GM19035 (cell line): ENCODE measurements around the gene AP1S3.

ENCODE experiments used
- ATAC-seq: cut with Tn5 transposase; IDR thresholded peaks from one replicate; pipeline ENCODE4 v1.9.1; 2021; ENCODE audit not compliant: unreplicated experiment

AP1S3 gene

DNA sequence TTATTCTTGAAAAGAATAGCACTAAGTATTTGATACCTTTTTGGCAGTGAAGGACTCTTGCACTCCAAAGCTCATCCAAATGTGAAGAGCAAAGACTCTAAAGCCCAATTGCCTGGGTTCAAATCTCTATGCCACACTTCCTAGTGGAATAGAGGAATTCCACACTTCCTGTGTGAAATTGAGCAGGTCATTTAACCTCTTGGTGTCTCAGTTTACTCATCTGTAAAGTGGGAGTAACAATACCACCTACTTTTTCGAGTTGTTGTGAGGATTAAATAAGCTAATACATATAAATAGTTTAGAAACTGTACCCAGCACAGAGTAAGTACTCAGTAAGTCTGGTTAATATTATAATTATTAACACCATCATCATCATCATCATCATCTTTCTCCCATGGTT, 72.6 kb downstream of the AP1S3 start:
- ATAC-seq = no peak

DNA sequence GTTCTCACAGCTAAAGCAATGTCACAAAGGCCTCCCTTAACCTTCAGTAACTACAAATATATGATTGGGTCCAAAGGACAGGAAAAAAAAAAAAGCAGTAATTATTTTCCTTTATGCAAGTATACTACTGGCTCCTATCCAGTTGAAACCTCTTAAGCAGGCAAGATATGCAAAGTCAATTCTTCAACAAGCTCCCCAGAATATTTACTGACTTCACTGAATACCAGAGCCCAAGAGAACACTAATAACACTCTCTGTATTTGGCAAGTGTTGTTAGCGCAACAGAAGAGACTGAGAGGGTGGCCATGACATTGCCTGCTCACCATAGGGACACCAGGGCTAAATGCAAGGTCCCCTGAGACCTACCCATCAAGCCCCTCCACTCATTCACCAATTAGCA, 74.5 kb downstream of the AP1S3 start:
- no peak for ATAC-seq

DNA sequence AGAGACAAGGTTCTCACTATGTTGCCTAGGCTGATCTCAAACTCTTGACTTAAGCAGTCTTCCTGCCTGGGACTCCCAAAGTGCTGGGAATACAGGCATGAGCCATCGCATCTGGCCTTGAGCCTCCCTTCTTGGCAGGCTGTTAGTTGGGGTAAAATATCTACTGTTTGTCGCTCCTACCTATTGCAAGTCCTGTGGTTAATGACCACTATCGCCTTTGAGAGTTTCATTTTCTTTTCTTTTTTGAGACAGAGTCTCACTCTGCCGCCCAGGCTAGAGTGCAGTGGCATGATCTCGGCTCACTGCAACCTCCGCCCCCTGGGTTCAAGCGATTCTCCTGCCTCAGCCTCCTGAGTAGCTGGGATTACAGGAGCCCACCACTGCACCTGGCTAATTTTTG, 75.6 kb downstream of the AP1S3 start:
- ATAC-seq = peak; percentile 76

DNA sequence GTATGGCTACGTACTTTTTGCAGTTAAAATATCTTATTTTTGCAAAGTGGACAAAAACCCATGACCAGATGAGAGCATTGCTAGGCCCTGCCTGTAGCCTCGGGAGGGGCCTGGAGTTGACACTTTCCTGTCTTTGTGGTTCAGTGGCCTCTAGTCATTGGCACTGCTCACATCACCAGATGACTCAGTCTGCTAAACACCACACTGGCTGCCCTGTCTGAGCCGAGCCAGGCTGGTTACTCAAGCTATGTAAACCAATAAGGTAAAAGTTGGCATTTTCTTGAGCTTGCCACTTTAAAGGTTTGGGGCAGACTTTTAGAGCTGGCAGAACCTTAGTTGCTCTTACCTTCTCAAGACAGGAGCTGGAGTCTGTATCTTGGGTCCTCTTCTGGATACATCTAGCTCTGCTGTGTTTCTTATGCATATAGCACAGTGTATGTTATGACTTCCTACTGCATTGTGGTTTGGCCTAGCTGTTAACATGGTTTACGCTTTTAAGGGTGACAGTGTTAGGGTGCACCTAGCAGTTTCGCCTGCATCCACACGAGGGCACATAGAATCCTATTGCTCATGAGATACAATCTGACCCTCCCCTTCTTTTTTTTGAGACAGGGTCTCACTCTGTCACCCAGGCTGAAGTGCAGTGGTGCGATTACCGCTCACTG, 76.4 kb downstream of the AP1S3 start:
- ATAC-seq = peak; percentile 81

DNA sequence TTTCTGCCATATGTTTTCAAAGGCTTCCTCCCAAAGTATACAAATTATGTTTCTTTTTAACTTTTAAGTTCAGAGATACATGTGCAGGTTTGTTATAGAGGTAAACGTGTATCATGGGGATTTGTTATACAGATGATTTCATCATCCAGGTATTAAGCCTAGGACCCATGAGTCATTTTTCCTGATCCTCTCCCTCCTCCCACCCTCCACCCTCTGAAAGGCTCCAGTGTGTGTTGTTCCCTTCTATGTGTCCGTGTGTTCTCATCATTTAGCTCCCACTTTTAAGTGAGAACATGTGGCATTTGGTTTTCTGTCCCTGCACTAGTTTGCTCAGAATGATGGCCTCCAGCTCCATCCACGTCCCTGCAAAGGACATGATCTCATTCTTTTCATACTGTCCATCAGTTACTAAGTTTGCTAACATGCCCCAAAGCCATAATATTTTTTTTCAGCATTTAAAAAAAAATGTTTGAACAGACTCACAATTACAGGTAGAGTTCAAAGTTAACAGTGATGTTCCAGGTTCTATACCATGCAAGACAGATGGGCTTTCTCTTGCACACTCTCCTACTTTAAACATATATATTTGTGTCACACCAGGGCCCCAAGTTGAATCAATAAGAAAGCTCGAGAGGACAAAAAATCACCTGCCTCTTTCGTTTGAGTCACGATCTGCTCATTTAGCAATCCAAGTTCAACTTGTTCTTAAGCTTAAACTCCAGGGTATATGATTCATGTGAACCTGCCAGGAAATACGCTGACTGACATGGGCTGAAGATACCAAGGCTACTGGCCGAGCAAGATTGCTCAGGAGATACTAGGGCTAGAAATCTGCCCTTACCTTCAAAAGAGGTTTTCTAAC, 77.6 kb downstream of the AP1S3 start:
- no peak for ATAC-seq

DNA sequence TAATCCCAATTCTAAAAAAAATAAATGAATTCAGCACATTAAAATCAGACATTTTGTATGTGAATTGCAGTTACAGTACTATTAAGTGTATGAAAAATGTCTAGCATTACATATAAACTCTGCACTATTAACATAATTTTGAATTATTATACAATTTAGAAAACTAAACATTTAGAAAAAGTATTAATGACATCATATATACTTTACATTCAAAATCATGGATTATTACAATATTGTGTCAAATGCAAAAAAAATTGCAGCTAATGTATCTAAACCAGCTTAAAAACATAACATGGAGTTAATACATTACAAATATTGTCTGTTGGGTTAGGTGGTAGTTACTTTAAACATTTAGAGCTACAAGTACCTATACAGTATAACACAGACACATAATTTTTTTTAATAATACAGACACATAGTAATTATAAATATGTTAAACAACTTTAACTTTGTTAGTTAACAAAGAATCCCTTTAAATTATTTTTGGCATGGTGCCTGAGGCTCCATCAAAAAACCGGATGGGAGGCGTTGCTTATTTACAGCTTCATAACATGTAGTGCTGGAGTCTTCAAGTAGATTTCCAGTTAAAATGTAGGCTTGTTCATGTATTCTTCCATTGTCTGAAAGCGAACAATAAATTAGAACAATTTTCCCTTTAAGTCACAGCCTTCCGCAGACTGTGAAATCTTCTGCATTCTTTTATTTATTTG, 79.1 kb downstream of the AP1S3 start:
- ATAC-seq = no peak

DNA sequence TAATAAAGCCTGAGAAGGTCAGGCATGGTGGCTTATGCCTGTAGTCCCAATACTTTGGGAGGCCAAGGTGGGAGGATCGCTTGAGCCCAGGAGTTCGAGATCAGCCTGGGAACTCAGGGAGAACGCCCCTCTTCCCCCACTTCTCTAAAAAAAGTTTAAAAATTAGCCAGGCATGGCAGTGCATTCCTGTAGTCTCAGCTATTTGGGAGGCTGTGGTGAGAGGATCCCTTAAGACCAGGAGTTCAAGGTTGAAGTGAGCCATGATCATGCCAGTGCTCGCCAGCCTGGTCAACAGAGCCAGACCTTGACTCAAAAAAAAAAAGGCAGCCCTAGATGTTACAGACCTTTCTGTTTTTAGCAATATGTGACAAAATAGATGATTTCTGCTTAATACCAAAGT, 83.4 kb downstream of the AP1S3 start:
- ATAC-seq = no peak

DNA sequence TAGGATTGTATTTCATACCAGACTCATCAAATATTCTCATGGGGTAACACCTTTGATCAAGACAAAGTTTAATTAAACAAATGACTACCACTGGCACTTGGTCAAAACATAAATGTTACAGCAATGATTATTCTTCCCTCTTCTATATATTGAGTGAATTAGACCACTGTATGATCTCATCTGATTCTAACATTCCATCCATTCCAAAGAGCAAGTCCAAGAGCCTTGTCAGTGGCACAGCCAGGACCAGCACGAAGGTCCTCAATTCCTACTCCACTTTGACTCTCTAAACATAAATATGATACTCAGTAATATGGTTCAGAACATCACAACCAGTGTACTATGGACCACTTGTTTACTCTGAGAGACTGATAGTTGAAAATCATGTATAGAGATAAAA, 86.4 kb downstream of the AP1S3 start:
- no peak for ATAC-seq

DNA sequence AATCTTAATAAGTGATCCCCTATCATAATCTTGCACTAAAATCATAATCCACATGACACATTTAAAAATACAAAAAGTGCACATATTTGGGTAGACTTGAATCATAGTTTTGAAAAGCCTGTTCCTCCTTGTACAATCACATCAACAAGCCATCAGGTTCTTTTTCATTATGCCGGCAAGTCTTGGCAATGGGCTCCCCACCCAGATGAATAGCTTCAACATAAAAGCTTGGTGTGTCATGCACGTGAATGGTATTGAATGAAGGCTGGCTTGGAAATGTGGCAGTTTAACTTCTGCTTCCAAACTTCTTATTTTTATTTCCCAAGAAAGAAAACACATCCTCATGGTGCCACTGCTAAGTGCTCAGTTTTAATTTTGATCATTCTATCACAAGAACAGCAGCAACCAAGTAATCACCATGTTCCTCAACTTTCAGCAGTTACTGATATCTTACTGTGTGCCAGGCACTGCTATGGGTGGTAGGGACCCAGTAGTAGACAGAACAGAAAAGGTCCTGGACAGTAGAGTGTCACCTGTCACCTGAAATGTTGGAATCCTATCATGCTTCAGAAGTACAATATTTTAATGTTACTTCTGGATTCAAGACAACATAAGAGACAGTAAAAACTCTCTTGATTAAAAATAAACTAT, 89.9 kb downstream of the AP1S3 start:
- no peak for ATAC-seq

DNA sequence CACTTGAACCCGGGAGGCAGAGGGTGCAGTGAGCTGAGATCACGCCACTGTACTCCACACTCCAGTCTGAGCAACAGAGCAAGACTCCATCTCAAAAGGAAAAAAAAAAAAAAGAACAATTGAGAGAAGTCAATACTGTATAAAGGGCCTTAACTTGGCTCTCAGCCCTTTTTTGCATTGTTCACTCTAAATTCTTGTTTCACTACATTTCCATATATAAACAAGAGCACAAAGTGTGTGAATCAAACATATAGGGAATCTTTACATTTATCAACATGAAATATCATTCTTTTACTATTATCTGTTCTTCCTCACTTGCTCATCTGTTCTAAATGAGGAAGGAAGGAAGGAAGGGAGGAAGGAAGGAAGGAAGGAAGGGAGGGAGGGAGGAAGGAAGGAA, 90.8 kb downstream of the AP1S3 start:
- no peak for ATAC-seq

DNA sequence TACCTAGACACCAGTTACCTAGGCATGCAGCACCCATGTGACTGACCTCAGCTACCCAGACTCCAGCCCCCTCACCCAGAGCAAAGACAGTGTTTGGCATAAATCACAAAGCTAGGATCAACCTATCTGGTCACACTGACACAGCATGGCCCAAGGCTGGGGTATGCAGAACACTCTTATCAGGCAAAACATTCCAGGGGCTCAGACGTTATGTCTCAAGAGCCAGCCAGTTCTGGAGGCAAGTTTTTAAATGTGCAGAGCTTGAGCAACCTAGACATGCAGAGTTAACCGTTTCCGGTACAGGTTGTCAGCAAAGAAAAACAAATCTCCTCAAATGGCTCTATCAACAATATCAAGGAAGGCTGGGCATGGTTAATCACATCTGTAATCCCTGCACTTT, 92.8 kb downstream of the AP1S3 start:
- no peak for ATAC-seq

DNA sequence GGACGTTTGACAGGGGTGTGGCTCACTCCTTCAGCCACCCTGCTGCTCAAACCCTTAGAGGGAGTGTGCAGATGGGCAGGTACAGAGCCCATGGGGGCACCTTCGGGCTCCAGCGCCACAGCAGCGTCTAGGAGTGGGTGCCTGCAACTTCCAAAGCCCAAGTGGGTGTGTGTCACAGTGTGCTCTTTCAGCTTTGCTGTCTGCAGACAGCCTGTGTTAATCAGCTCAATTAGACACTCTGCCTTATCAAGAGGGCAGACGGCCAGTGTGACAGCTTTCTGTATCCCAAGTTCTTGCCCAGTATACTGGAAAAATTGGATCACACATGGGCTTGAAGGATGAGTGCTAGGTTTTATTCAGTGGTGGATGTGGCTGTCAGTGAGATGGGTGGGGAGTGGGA, 96.7 kb downstream of the AP1S3 start:
- no peak for ATAC-seq

DNA sequence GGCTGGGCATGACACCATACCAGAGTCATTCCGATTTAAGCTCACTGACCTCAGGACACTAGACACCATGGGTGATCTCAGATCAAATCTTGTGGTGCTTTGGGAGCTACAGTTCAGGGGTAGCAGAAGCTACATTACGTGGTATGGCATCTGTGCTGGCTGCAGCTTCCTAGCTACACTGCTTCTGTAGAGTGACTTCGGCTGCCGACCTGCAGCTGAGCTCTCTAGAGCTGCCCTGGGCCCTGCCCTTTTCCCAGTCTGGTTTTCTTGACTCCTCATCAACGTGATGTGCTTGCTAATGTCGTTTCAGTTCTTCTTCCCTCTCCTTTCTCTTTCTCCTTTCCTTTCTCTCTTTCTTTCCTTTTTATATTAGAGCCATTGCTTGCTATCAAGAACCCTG, 100.2 kb downstream of the AP1S3 start:
- no peak for ATAC-seq

DNA sequence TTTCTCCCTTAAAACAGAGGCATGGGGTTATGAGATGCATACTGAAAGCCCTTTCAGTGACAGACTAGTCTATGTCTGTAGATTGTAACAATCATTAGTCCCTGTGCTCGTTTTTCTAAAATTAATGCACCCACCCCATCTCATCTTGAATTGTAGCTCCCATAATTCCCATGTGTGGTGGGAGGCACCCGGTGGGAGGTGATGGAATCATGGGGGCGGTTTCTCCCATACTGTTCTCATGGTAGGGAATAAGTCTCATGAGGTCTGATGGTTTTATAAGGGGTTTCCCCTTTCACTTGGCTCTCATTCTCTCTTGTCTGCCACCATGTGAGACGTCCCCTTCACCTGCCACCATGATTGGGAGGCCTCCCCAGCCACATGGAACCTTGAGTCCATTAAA, 100.9 kb downstream of the AP1S3 start:
- no peak for ATAC-seq

DNA sequence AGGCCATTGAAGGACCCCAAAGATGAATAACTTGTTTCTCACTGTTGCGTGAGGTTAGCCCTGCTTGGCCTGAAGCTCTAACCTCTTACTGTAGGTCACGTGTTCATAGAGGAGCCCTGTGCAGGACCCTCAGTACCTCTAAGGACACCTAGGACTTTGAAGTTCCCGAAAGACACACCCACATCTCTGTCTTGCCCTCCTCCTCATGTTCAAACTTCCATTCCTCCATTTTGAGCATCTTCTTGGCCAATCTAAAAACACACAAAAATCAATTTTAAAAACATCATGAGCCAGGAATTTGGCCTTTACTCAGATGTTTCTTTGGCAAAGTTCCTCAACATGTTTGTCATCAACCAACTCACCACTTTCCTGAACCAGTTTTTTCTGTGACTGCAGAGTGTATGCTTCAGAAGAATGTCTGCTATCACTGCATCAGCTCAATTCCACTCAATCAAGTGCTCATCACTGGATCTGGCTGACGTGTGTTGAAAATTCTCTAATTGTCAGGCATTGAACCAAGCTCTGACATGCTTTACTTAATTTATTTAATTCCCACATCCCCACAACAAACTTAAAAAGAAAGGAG, 101.6 kb downstream of the AP1S3 start:
- no peak for ATAC-seq

DNA sequence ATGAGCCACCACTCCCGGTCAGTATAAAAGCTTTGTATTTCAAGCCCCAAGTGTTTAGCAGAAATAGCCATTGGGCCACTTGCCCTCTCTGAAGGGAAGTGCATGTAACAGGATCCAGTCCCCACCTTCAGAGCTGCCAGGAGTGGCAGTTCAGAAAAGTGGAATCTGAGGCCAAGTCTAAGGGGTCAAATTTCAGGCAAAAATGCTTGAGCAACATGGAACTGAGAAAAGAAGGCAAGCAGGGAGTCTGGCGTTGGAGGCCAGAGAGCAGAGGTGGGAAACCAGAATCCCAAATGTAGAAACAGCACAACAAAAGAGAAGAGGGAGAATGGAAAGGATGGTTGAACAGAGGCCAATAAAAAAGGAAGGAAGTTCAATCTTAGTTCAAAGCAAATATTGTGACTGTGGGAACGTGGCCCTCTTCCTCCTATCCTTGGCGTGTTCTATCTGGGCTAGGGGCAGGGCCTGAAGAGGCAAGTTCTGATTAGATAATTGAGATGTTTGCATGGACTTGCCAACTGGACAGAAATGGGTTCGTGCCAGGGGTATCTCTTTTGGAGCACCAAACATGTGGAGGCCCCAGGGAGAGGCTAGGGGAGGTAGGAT, 102.2 kb downstream of the AP1S3 start:
- no peak for ATAC-seq

DNA sequence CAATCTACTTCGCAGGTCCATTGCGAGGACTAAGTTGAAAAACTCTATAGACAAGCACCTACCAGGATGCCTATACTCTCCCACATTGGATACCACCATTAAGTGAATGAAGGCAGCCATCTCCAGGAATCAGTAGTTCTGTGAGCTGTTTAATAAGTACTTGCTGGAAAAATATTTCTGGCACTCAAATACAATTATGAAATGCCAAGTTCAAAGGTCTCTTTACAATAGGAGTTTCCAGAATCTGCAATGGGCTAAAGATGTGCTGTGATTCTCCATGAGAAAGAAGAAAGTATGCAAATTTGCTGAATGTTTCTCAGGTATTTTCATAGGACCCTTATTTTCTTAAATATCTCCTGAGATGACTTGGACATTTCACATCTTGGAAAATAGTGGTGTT, 103.0 kb downstream of the AP1S3 start:
- no peak for ATAC-seq

DNA sequence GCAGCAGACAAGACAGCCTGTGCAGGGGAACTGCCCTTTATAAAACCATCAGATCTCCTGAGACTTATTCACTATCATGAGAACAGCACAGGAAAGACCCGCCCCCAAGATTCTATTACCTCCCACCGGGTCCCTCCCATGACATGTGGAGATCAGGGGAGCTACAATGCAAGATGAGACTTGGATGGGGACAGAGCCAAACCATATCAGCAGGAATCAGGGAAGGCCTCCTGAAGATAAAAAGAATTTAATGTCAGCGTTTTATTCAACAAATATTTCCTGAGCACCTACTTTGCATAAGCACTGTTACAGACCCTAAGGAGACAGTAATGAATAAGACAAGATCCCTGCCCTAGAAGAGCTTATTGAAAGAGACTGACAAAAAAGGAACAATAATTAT, 105.0 kb downstream of the AP1S3 start:
- no peak for ATAC-seq

DNA sequence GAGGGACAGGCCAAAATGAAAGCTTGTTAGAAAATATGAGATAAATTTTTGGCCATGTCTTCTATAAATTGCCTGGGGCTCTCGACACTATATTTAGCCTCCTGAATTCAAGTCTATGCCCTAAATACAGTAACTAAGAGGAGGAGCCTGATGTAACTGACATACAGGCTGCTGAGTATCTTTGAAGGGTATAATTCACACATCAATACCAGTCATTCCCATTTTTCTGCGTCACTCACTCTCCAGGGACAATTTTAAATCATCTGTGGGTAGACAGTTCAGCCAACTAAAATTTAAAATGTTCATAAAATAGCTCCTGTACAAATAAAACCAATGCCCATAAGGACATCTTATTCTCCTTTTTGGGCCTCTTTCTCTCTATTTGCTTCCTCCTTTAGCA, 105.9 kb downstream of the AP1S3 start:
- no peak for ATAC-seq

DNA sequence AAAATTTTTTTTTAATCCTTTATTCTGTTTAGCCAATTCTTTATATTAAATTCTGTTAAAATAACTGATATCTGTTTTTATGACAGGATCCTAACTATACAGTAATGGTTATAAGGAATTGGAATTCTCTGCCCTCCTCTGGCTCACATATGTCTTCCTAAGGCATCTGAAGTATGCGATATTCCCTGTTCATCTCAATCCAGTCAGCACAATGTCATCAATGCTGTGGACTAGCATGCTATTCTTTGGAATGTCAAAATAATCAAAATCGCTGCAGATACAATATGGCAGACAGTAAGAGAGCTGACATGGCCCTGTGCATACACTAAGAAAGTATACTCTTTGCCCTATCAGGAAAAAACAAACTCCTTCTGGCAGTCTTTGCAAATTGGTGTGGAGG, 107.6 kb downstream of the AP1S3 start:
- no peak for ATAC-seq

DNA sequence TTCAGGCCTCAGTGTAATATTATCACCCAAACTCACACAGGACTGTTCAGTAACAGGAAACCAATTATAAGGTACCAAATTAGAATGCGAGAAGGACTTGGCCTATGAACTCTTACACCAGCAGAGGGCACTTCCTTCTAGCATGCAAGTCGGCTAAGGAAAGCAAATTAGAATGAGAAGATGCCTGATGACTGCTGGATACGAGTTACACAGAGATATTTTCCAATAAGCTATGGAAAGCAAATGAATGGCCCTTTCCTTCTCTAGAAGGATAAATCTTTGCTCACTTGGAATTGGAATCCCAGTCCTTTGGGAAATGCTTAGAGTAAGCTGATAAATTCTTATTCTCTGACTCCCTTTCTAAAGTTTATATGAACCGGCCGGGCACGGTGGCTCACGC, 109.8 kb downstream of the AP1S3 start:
- peak; percentile 93 for ATAC-seq
